HCT116 (cell line): ENCODE results near the gene GRM8.

ENCODE experiments used
- CTCF ChIP-seq, 3 experiments: fragments of 200-600 bp in 1 of 3; sonication (generic) in 1 of 3; IDR thresholded peaks in 2 of 3; conservative IDR thresholded peaks in 1 of 3; 2 replicates each; pipeline ENCODE4 v1.5.1; 2012 to 2017; ENCODE audit warnings: low read depth in 2 of 3, low read length in 2 of 3, antibody characterized with exemption in 1 of 3, borderline replicate concordance in 1 of 3, control low read depth in 1 of 3, mild to moderate bottlenecking in 1 of 3, mixed read lengths in 1 of 3, mixed run types in 1 of 3, moderate library complexity in 1 of 3; ENCODE audit not compliant: insufficient read depth in 1 of 3
- POLR2A ChIP-seq: IDR thresholded peaks from 2 replicates; pipeline ENCODE4 v1.7.0; 2011; ENCODE audit warnings: borderline replicate concordance; ENCODE audit not compliant: insufficient read depth, insufficient read length; ENCODE audit errors: extremely low read depth
- RAD21 ChIP-seq: IDR thresholded peaks from 2 replicates; pipeline ENCODE4 v1.6.1; 2012; ENCODE audit warnings: low read depth, mild to moderate bottlenecking
- SIN3A ChIP-seq: IDR thresholded peaks from 2 replicates; pipeline ENCODE4 v1.6.1; 2012; ENCODE audit warnings: low read depth

- TF ChIP-seq SIN3A (no peak), RAD21 (no peak), CTCF (IDR thresholded peaks at IDR 0.05 in 2 of 3, conservative IDR thresholded peaks at IDR 0.05 in 1 of 3; ENCODE audit: borderline replicate concordance in 1 of 3, insufficient read depth in 1 of 3, low read depth in 2 of 3, low read length in 2 of 3) (no peak), POLR2A (no peak)
These were observed 502.4 kb downstream of the GRM8 start for GRCh38 chr7:126750207-126750911.
